HG02610 (cell line): ENCODE data around the gene PHF1.
A peak's percentile ranks its signal among the peaks of the same experiment; 100 is the strongest.

Source experiments
- ATAC-seq: cut with Tn5 transposase; IDR thresholded peaks from one replicate; pipeline ENCODE4 v1.9.1; 2021; ENCODE audit warnings: mild to moderate bottlenecking, moderate library complexity; ENCODE audit not compliant: unreplicated experiment

Gene PHF1

DNA sequence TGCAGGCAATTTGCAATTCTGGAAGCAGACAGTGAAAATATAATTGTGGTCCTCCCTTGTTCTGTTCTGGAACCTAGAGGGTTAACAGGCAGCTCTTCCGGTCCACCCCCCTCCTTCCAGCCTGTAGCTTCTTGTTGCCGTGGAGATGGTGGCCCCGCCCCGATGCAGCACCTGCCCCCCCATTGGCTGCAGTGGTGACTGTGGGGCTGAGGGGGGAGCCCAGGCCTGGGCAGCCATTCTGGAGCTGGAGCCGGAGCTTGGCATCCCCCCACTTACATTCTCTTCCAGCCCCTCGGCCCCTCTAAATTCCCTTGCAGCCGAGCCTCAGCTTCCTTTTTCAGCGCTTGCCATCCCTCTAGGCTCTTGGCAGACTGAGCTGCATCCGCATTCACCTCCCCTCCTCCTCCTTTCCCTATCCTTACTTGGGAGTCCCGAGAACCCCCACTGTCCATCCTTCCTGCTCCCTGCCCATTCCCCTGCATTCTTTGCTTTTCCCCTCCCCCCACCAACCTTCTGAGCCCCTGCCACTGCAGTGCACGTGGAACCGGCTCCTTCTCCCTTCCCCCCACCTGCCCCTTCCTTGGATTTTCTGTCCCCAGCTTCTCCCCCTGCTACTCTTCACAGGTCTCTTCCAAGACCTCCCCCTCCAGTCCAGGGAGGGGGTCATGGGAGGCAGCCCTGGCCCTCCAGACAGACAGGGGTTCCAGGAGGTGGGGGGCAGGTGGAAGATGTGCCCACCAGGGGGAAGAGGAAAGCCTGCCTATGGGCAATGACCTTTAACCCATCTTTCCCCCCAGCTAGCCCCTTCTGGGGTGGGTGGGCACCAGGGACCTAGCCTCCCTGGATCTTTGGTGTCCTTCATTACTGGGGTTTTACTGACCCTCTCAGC is 20.4 kb downstream of the PHF1 start:
- ATAC-seq = peak; percentile 42

DNA sequence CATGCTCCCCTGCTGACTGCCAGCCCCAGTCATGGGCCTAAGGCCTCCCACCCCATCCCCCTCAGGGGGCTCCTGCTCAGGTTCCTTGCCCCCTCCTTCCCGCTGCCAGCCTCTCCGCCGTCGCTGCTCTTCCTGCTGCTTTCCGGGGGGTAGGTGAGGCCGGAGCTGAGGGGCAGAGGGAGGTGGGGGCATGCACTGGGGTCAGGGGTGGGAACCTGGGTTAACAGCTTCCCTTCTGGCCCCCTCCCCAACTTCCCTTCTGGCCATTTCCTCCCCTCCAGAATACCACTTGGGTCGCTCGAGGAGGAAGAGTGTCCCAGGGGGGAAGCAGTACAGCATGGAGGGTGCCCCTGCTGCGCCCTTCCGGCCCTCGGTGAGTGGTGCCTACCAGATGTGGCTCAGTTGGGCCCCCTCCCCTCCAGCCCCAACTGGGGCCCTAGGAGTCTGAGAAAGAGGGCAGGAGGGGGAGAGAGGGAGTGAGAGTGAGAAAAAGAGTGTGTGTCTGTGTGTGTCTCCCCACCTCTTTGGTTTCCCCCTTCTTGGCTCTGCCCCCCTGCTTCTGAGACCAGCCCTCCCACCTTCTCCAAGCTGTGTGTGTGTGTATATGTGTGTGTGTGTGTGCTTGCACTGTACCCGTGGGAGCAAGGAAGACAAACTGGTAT is 21.2 kb downstream of the PHF1 start:
- no peak for ATAC-seq

DNA sequence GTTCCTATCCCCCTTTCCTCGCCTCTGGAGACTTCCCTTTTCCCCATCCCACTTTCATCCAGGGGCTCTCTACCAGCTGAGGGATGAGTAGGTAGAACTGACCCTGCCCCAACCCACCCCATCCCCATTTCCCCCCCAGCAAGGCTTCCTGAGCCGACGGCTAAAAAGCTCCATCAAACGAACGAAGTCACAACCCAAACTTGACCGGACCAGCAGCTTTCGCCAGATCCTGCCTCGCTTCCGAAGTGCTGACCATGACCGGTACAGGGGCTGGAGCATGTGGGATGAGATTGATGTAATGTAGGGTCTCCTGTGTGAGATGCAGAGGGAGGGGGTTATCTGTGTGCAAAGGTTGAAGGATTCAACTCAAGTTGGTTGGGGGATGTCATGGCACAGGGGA is 21.7 kb downstream of the PHF1 start:
- ATAC-seq = no peak

DNA sequence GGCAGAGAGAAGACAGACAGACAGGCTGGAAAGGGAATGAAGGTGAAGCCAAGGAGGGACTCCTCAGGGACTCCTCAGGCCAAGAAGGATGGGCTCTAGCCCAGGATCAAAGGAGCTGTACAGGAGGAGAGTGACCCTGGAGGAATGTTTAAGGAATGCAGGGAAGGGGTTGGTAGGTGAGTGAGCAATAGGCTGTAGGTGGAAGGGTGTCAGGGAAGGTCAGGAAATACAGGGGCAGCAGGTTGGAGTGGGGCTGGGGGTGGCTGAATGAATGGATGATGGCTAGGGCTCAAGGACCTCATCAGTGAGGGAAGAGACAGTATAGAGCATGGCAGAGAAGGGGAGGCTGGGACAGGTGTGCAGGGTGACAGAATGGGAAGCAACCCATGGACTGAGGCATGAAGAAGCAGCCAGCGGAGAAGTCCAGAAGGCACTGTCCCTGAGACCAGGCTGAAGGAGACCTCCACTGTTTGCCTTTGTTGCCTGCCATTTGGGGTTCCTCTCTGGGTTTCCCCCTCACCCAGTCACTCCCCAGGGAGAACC is 22.3 kb downstream of the PHF1 start:
- no peak for ATAC-seq

DNA sequence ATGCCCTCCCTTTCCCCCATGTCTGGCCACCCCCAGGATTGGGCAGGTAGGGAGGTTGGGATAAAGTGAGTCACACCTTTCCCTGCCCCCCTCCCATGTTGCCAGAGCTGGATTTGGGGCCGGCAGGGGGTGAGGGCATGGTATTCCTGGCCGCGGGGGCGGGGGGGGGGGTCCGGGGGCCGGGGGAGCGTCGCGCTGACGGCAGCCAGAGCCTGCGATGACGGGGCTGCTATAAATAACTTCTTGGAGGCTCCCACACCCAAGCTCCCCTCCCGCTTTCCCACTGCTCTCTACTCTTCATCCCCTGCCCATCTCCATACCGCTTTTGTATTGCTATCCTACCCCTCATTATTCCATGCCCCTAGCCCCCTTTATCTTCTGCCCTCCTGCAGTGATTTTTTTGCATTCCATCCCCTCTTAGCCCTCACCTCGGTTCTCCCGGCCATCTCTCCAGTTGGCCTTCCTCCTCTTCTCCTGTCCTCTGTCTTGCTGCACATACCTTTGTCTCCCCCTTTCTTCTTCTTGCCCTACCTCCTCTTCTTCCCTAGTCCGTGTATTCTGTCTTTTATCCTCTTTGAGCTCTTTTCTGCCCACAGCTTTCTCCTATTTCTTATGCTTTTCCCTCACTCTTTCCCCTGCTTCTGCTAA is 22.9 kb downstream of the PHF1 start:
- no peak for ATAC-seq

DNA sequence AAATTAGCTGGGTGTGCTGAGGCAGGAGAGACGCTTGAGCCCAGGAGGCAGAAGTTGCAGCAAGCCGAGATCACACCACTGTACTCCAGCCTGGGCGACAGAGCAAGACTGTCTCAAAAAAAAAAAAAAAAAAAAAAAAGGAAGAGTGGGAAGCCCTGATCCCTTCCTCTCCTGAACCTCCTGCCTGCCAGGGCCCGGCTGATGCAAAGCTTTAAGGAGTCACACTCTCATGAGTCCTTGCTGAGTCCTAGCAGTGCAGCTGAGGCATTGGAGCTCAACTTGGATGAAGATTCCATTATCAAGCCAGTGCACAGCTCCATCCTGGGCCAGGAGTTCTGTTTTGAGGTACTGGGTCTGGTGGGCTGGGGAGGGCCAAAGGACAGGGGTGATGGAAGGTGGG is 24.1 kb downstream of the PHF1 start:
- no peak for ATAC-seq

DNA sequence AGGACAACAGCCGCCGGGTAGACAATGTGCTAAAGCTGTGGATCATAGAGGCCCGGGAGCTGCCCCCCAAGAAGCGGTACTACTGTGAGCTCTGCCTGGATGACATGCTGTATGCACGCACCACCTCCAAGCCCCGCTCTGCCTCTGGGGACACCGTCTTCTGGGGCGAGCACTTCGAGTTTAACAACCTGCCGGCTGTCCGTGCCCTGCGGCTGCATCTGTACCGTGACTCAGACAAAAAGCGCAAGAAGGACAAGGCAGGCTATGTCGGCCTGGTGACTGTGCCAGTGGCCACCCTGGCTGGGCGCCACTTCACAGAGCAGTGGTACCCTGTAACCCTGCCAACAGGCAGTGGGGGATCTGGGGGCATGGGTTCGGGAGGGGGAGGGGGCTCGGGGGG is 26.9 kb downstream of the PHF1 start:
- ATAC-seq = no peak

DNA sequence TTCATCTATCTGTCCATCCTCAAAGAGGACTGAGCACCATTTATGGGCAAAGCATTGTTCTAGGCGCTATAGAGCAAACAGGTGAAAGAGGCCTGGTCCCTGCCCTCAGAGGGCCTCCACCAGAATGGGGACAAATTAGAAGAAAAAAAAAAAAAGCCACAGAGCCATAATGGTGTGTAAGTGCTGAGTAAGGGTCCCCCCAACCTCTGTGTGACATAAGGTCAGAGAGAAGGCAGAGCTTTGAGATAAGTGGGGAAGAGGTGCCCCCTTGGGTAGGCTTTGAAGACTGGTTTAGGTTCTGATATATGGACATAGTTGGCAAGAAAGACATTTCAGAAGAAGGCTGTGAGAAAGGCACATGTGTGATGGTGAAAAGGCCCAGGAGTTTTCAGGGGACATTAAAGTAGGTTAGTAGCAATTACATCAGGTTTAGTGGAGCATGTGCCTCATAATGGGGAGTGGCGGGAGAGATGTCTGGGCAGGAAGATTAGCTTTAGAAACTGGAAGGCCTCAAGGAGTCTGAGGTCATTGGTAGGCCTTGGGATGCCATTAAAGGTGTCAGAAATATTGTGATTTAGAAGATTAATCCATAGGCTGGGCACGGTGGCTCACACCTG is 28.3 kb downstream of the PHF1 start:
- ATAC-seq = no peak

DNA sequence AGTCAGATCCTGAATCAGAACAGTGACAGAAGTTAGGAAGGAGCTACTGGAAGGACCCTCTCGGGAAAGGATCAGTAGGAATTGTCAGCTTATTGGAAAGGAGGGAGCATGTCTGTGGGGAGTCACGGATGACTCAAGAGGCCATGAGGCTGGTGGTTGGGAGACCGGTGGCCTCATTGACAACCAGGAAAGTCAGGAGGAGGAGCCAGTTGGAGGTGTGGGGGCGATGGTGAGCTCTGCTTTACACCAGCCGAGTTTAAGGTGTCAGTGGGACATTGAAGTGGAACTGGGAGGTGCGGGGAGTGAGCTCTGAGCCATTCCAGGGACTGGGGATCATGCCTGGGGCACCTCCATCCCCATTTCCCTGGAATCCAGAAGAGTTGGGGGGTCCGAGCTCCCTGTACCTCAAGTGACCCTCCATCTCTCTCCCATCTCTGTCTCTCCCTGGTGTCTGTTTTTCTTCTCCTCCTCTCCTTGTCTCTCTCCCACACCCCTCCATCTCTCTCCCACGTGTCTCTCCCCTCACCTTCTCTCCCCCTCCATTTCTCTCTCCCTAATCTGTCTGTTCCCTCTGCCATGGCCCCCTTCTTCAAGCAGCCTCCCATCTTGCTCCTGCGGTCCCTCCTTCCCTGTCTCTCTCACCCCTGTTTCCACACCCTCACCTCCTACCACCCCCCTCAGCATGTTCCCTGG is 29.3 kb downstream of the PHF1 start:
- no peak for ATAC-seq

DNA sequence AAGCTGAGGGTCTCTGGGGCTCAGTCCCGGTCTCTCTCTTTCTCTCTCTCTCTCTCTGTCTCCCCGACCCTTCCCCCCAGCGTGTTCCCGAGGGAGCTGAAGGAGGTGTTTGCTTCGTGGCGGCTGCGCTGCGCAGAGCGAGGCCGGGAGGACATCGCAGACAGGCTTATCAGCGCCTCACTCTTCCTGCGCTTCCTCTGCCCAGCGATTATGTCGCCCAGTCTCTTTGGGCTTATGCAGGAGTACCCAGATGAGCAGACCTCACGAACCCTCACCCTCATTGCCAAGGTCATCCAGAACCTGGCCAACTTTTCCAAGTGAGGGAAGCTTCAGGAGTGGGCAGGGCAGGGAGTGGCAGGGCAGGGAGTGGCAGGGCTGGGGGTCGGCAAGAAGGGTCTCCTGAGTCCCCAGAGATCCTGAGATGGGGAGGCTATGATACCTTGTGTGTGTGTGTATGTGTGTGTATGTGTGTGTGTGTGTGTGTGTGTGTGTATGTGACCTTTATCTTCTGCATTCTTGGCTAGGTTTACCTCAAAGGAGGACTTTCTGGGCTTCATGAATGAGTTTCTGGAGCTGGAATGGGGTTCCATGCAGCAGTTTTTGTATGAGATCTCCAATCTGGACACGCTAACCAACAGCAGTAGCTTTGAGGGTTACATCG is 30.0 kb downstream of the PHF1 start:
- ATAC-seq = no peak

DNA sequence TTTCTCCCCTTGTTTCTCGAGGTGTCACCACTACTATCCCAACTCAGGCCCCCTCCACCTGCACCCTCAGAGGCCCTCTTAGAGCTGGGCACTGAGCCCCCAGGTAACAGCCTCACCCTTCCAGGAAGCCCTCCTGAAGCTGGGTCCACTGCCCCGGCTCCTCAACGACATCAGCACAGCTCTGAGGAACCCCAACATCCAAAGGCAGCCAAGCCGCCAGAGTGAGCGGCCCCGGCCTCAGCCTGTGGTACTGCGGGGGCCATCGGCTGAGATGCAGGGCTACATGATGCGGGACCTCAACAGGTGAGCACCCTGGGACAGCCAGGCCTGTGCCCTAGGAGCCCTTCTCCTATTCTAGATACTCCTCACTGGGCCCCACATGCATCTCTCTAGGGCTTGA is 30.6 kb downstream of the PHF1 start:
- ATAC-seq = no peak

DNA sequence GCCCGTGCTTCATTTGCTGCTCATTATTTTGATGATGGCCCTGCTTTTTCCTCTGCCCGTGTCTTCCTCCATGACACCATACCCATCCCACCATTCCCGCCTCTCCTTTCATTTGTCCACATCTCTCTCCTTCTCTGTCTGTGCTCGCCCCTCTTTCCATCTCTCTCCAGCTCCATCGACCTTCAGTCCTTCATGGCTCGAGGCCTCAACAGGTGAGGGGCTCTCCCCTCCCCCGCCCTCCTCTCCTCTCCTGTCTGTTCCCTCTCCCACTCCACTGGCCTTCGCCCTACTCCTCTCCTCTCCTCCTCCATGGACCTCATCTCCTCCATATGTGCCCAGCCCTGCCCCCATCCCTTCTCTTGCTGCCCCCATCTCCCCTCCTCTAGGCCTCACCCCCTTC is 31.5 kb downstream of the PHF1 start:
- ATAC-seq = no peak

DNA sequence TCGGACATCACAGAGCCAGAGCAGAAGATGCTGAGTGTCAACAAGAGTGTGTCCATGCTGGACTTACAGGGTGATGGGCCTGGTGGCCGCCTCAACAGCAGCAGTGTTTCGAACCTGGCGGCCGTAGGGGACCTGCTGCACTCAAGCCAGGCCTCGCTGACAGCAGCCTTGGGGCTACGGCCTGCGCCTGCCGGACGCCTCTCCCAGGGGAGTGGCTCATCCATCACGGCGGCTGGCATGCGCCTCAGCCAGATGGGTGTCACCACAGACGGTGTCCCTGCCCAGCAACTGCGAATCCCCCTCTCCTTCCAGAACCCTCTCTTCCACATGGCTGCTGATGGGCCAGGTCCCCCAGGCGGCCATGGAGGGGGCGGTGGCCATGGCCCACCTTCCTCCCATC is 32.2 kb downstream of the PHF1 start:
- no peak for ATAC-seq

DNA sequence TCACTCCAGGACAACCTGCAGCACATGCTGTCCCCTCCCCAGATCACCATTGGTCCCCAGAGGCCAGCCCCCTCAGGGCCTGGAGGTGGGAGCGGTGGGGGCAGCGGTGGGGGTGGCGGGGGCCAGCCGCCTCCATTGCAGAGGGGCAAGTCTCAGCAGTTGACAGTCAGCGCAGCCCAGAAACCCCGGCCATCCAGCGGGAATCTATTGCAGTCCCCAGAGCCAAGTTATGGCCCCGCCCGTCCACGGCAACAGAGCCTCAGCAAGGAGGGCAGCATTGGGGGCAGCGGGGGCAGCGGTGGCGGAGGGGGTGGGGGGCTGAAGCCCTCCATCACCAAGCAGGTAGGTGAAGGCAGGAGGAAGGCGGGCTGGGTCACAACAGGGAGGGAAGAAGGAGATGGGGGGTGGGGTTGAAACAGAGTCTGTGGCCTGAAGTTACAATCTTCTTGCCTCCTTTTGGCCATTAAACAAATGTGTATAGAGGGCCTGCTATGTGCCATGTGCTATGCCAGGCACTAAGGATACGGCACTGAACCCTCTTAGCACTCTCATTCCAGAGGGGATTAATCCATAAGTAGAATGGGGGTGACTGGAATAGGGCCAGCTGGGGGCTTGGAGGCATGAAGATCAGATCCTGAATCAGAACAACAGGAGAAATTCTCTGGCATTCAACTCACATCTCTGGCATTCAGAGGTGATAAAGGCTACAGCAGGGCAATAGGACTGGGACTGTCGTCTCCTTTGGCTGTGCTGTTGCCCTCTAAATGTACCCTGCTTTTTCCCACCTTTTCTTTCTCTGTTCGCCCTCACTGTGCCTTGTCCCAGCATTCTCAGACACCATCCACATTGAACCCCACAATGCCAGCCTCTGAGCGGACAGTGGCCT is 33.0 kb downstream of the PHF1 start:
- ATAC-seq = no peak

DNA sequence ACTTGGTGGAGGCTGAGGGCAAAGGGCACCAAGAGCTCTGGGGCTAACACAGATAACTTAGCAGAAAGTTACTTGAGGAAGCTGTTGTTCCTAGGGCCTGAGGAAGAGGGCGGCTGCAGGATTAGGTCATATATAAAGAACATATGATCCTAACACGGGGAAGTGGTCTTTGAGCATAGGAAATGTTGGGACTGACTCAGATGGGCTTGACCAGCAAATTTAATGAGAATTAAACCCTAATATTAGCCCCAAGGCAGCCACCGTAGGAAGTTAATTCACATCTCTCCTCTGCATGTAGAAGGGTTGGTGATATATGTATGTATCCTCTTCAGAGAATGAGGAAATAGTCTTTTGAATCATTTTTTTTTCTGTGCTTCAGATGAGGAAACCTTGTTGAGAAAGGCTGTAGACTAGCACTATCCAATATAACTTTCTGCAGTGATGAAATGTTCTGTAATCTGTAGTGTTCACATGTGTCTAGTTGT is 34.3 kb downstream of the PHF1 start:
- ATAC-seq = no peak

DNA sequence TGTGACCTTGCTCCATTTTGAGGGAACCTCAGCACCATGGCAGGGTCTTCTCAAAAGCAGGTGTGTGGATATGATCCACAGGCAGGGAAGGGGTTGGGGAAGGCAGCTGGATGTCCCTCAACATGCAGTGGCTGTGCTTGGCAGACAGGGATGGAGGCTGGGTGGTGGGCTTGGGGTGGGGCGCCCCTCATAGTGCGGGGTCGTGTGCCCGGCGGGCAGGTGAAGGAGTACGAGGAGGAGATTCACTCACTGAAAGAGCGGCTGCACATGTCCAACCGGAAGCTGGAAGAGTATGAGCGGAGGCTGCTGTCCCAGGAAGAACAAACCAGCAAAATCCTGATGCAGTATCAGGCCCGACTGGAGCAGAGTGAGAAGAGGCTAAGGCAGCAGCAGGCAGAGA is 35.5 kb downstream of the PHF1 start:
- ATAC-seq = no peak

DNA sequence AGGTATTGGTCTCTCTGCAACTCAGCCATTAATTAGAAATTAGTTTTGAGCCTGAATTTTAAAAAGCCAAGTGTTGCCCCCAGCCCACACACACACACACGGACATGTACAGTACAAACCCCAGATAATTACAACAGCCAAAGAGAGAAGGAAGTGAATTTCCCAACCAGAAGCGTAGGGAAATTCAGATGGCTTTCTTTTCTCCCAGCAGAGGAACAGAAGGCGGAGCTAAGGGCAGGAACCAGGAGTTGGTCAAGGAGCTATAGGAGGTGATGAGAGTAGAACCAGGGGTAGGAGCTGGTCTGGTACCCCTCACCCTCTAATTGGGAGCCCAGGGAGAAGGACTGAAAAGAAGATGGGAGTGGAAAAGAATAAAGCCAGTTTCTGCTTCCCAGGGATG is 39.6 kb downstream of the PHF1 start:
- no peak for ATAC-seq

DNA sequence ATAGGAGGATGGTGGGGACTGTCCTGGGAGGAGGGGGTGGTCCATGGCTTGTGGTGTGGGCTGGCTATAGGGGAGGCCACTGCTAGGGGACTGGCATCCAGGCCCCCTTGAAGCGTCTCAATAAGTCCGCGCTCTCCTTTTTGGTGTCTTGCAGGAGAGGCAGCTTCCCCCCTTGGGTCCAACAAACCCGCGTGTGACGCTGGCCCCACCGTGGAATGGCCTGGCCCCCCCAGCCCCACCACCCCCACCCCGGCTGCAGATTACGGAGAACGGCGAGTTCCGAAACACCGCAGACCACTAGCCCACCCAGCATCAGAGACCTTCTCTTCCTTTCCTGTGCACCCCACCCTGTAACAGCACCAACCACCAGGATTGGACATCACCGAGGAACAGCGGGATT is 40.8 kb downstream of the PHF1 start:
- no peak for ATAC-seq

DNA sequence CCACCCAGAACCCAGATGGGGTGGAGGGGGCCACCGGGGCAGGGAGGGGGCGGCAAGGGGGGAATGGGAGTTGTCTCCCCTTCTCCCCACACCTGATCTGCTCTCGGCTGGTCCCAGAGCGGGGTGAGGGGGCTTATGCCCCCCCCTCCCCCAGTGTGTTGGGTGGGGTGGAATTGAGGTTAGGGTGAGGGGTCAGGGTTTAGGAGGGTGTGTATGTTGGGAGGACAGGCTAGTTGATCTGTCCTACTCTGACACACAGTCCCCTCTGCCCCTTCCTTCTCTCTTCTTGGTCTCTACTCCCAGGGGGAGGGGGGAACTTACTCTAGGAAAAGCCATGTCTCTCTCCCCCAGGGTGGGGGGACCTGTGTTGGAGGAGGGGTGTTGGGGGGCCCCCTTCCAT is 41.7 kb downstream of the PHF1 start:
- no peak for ATAC-seq
